Keratinocyte (primary cell): ENCODE measurements around the gene SKA1.

Experiments
- EZH2 ChIP-seq: IDR thresholded peaks from one replicate; pipeline ENCODE4 v1.6.1; 2012; ENCODE audit warnings: inconsistent platforms, mild to moderate bottlenecking, low read length, moderate library complexity
- TF ChIP-seq, protein P1 (sequence below), 3 experiments: IDR thresholded peaks in 1 of 3; conservative IDR thresholded peaks in 1 of 3; optimal IDR thresholded peaks in 1 of 3; 2 replicates in 2 of 3; 3 replicates in 1 of 3; pipeline versions ENCODE3 to v1.5.1; 2011; ENCODE audit warnings: low read length in 3 of 3, mild to moderate bottlenecking in 3 of 3, moderate library complexity in 2 of 3, control low read depth in 1 of 3, inconsistent platforms in 1 of 3; ENCODE audit not compliant: insufficient read depth in 2 of 3; ENCODE audit errors: extremely low read depth in 1 of 3

- TF ChIP-seq, protein P1, sequence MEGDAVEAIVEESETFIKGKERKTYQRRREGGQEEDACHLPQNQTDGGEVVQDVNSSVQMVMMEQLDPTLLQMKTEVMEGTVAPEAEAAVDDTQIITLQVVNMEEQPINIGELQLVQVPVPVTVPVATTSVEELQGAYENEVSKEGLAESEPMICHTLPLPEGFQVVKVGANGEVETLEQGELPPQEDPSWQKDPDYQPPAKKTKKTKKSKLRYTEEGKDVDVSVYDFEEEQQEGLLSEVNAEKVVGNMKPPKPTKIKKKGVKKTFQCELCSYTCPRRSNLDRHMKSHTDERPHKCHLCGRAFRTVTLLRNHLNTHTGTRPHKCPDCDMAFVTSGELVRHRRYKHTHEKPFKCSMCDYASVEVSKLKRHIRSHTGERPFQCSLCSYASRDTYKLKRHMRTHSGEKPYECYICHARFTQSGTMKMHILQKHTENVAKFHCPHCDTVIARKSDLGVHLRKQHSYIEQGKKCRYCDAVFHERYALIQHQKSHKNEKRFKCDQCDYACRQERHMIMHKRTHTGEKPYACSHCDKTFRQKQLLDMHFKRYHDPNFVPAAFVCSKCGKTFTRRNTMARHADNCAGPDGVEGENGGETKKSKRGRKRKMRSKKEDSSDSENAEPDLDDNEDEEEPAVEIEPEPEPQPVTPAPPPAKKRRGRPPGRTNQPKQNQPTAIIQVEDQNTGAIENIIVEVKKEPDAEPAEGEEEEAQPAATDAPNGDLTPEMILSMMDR (optimal IDR thresholded peaks at IDR 0.05 in 1 of 3, IDR thresholded peaks at IDR 0.05 in 1 of 3, conservative IDR thresholded peaks at IDR 0.05 in 1 of 3; ENCODE audit: extremely low read depth in 1 of 3, insufficient read depth in 2 of 3, low read length in 3 of 3) = no peak
- TF ChIP-seq EZH2 = no peak
Observed at GRCh38 chr18:50369672-50370071, 5.2 kb upstream of the SKA1 start.
